Muscle of leg (tissue), 11 donors: ENCODE results near the gene GOLGA8K. TPM values are rescaled to one million over a fixed set of nuclear protein-coding genes. Genes with fewer than 3 reads are reported as not detected.
"Not testable (repeated sequence)": the region's sequence is repeated elsewhere in the genome, so short reads cannot be mapped to it uniquely, and the experiment has no call there.

Source experiments
- DNase-seq: peaks from one replicate; pipeline ENCODE4 v3.0.0; 2013
- H3K27ac ChIP-seq: one replicate; pipeline ENCODE4 v1.5.1; 2013; ENCODE audit warnings: mild to moderate bottlenecking, low read length, control low read depth
- H3K27me3 ChIP-seq: one replicate; pipeline ENCODE4 v1.6.1; 2013; ENCODE audit warnings: low read length; ENCODE audit not compliant: control insufficient read depth, insufficient read depth
- H3K36me3 ChIP-seq: one replicate; pipeline ENCODE4 v1.6.1; 2013; ENCODE audit warnings: low read length; ENCODE audit not compliant: control insufficient read depth, insufficient read depth
- H3K4me1 ChIP-seq: one replicate; pipeline ENCODE4 v1.6.1; 2013; ENCODE audit warnings: low read length; ENCODE audit not compliant: control insufficient read depth, insufficient read depth
- H3K4me3 ChIP-seq: one replicate; pipeline ENCODE4 v1.5.1; 2013; ENCODE audit warnings: low read length, control low read depth
- H3K9me3 ChIP-seq: replicated peaks from 2 replicates; pipeline ENCODE4 v1.6.1; 2013; ENCODE audit warnings: low read depth, low read length; ENCODE audit not compliant: control insufficient read depth
- WGBS: methylation state at CpG from one replicate; pipeline ENCODE4 v1.1.5; 2013; ENCODE audit warnings: missing lambda C conversion rate; ENCODE audit not compliant: insufficient coverage; 5-methylcytosine and 5-hydroxymethylcytosine counted together
- polyA plus RNA-seq, 8 donors: library from polyadenylated mRNA; unstranded; fragments of 120-200 nt; gene quantifications; one replicate each; pipeline versions ENCODE4 v1.2.1 to v1.2.3, GENCODE V29; 2013; ENCODE audit warnings: inconsistent platforms in 1 of 8, low replicate concordance in 1 of 8; ENCODE audit not compliant: insufficient read length in 8 of 8, insufficient read depth in 1 of 8
- total RNA-seq: library from RNA; stranded (reverse); fragments of 120-200 nt; gene quantifications from one replicate; pipeline ENCODE4 v1.2.4, GENCODE V29; 2013

GOLGA8K gene
- total and polyA plus RNA-seq, 9 donors: 0.43 to 3.6 (median 0.85) TPM

- not testable (repeated sequence) for DNase-seq, H3K27ac ChIP-seq, H3K36me3 ChIP-seq, H3K27me3 ChIP-seq, H3K9me3 ChIP-seq, H3K4me1 ChIP-seq, H3K4me3 ChIP-seq
- no CpG with 5 or more reads among the region's 13 CpGs for WGBS
Measured at GRCh38 chr15:32385823-32386495, 17.1 kb downstream of the GOLGA8K start.

DNA sequence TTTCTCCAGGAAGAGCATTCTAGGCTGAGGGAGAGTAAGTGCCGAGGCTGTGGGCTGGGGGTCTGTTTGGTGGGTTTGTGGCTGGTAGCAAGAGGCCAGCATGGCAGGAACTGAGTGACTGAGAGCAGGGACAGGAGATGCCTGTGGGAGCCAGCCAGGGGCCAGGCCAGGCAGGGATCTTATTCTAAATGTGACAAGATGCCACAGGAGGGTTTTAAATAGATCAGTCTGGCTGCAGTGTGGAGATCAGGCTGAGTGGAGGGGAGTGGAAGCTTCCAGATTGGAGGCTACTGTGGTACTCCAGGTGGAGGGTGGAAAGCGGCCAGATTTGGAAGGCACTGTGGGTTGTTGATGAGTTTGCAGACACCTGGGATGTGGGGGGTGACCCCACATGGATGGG is 28.9 kb downstream of the GOLGA8K start:
- not testable (repeated sequence) for H3K36me3 ChIP-seq, H3K27me3 ChIP-seq, DNase-seq, H3K27ac ChIP-seq, H3K9me3 ChIP-seq, H3K4me1 ChIP-seq, H3K4me3 ChIP-seq
- WGBS: no CpG with 5 or more reads among the region's 2 CpGs

DNA sequence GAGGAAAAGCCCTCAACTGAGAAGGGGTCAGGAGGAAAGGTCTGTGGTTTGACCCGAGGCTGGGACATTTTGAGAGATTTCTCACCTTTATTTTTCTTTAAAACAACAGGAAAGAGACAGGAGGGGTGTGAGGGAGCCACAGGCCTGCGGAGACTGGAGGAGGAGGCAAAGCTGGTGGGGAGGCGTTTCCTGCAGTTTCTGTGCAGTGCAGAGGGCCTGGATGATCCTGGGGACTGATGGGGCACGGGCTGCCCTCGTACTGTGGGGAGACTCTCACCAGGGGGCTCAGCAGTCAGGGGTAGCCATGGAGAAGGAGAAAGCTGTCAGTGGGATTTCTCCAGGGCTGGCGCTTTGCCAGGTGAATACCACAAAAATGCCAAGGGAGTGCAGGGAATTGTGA is 29.4 kb downstream of the GOLGA8K start:
- H3K4me3 ChIP-seq, DNase-seq, H3K27me3 ChIP-seq, H3K9me3 ChIP-seq, H3K27ac ChIP-seq, H3K4me1 ChIP-seq, H3K36me3 ChIP-seq: not testable (repeated sequence)
- no CpG with 5 or more reads among the region's 6 CpGs for WGBS

DNA sequence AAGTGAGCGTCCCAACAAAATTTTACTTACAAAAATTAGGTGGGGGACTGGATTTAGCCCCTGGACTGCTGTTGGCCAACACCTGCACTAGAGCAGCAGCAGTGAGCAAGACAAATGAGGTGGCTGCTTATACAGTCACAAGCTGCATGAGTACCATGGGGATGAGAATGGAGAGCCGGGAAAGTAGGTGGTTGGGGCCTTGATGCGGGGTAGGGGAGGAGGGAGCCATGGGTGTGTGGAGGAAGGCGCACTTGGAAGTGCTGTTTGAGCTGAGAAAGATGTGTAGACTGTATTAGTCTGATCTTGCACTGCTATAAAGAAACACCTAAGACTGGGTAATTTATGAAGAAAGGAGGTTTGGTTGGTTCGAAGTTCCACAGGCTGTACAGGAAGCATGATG is 31.0 kb downstream of the GOLGA8K start:
- not testable (repeated sequence) for H3K9me3 ChIP-seq, H3K36me3 ChIP-seq, DNase-seq, H3K4me3 ChIP-seq, H3K27me3 ChIP-seq, H3K4me1 ChIP-seq, H3K27ac ChIP-seq
- no CpG with 5 or more reads among the region's 5 CpGs for WGBS

DNA sequence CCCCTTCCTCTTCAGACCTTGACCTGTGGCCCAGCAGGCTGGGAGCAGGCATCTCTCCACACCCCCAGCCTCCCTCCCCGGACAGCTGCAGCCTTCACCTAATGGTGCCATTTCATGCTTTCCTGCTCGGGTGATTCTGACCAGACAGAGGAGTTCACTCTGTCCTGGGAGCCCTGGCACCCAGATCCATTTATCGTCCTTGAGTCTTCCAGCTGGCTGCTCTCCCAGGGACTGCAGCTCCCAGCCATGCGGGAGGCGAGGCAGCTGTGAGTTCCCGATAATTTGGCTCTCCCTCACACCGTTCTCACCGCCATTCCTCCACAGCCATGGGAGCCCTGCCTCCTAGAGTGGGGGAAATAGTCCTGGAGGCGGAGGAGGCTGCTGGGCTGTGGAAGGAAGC is 32.6 kb downstream of the GOLGA8K start:
- not testable (repeated sequence) for DNase-seq
- WGBS: no CpG with 5 or more reads among the region's 9 CpGs

DNA sequence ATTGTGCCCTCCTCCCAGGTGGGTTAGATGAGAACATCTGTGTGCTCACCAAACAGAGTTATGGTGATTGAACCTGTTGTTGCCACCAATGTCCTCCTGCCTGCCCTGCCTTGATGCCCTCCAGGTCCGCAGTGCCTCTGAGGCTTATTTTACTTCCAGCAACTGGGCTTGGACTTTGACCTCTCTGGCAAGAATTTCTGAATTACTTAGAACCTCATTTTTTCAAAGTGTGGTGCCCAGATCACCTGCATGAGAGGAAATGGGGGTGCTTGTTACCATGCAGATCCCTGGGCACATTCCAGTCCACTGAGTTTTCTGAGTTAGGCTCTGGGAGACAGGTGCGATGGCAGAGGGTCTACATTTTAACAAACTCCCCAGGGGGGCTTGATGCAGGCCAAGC is 33.0 kb downstream of the GOLGA8K start:
- not testable (repeated sequence) for H3K27me3 ChIP-seq, H3K27ac ChIP-seq, H3K36me3 ChIP-seq, H3K9me3 ChIP-seq, DNase-seq, H3K4me1 ChIP-seq, H3K4me3 ChIP-seq
- no CpG with 5 or more reads among the region's 2 CpGs for WGBS

More for the DNA sequence above, 32.6 kb downstream of the GOLGA8K start:
- not testable (repeated sequence) for H3K36me3 ChIP-seq, H3K4me3 ChIP-seq, H3K27me3 ChIP-seq, H3K9me3 ChIP-seq, H3K27ac ChIP-seq, H3K4me1 ChIP-seq

DNA sequence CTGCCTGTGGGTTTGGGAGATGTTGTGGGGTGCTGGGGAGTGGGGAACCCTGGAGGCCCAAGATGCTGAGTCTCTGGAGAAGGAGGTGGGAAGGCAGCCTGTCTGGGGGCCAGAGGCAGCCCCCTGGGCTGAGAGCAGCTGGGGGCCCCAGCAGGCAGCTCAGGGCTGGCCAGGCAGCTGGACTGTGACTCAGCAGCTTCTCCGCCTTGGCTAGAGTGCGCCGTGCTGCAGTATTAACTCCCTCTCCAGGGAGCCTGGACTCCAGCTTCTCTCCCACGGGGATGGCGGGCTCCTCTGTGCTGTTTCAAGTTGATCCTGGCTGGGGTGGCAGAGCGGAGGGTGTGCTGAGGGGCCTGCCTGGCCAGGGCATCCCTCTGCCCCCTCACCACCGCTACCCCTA is 36.6 kb downstream of the GOLGA8K start:
- H3K36me3 ChIP-seq, H3K4me3 ChIP-seq, H3K27ac ChIP-seq, H3K4me1 ChIP-seq, H3K9me3 ChIP-seq, H3K27me3 ChIP-seq, DNase-seq: not testable (repeated sequence)
- WGBS: no CpG with 5 or more reads among the region's 7 CpGs

GRCh38 chr15:32365955-32366354 is 37.1 kb downstream of the GOLGA8K start:
- H3K27me3 ChIP-seq, H3K4me3 ChIP-seq, DNase-seq, H3K27ac ChIP-seq, H3K4me1 ChIP-seq, H3K36me3 ChIP-seq, H3K9me3 ChIP-seq: not testable (repeated sequence)
- WGBS: no CpG with 5 or more reads among the region's 10 CpGs

DNA sequence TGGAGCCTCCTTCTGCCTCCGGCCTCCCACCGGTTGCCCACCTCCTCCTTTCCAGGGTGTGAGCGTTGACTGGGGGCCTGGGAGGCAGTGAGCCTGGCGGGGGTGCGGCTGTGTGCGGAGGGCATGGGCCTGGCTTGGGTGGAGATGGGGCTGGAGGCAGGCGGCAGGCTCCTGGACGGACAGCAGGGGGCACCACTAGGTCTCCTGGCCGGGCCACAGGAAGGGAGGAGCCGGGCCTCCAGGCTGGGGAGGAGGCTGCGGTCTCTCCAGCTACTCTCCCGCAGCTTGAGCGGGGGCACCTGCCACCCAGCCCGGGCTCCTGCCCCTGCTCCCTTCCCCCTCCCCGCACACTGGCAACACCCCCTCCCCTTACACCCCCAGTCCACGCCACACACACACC is 38.1 kb downstream of the GOLGA8K start:
- not testable (repeated sequence) for H3K4me3 ChIP-seq, H3K9me3 ChIP-seq, H3K27me3 ChIP-seq, H3K4me1 ChIP-seq, H3K36me3 ChIP-seq, H3K27ac ChIP-seq, DNase-seq
- no CpG with 5 or more reads among the region's 16 CpGs for WGBS

DNA sequence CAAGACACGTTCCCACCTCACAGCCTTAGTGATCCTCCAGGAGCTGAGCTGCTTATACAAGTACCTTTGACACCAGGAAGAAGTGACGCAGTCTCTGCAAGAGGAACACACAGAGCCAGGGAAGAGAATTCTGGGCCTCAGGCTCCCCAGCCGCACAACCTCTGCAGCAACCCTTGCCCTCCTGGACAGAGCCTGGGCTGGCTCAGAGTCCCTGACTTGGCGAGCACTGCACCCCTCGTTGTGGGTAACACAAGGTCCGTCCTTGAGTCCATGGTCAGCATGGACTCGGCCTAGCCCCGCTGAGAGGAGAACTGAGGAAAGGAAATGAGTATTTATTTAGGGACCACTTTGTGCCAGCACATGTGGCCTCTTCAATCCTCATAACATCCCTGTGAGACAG is 39.6 kb downstream of the GOLGA8K start:
- WGBS: no CpG with 5 or more reads among the region's 8 CpGs
- not testable (repeated sequence) for H3K36me3 ChIP-seq, DNase-seq

GRCh38 chr15:32361662-32362061 is 41.4 kb downstream of the GOLGA8K start:
- H3K27ac ChIP-seq, H3K36me3 ChIP-seq, H3K4me3 ChIP-seq, H3K9me3 ChIP-seq, H3K4me1 ChIP-seq, DNase-seq, H3K27me3 ChIP-seq: not testable (repeated sequence)
- WGBS: no CpG with 5 or more reads among the region's 4 CpGs

More for the DNA sequence above, 39.6 kb downstream of the GOLGA8K start:
- H3K27me3 ChIP-seq, H3K4me3 ChIP-seq, H3K27ac ChIP-seq, H3K9me3 ChIP-seq, H3K4me1 ChIP-seq: not testable (repeated sequence)
